NCI-H1092 (cell line): ENCODE results near the gene TMEM87B.
"Not testable (repeated sequence)": the region's sequence is repeated elsewhere in the genome, so short reads cannot be mapped to it uniquely, and the experiment has no call there.

ENCODE experiments used
- DNase-seq: peaks from one replicate; lab custom pipeline; 2025; lab: John Stamatoyannopoulos, UW

TMEM87B gene

DNA sequence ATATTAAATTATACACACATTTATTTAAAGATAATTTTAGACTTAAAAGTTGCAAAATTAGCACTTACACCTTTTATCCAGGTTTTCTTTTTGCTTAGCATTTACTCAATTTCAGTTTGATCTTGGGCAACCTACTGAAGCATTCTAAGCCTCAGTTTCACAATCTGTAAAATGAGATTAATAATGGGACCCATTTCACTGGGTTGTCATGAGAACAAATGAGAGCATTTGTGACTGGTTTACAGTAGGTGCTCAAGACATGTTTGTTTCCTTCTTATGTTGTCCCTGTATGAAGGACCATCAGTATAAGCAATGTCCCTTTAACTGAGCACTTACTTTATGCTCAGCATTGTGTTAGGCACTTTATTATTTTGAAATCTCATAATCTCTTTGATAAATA lies 78.3 kb downstream of the TMEM87B start:
- no peak for DNase-seq

DNA sequence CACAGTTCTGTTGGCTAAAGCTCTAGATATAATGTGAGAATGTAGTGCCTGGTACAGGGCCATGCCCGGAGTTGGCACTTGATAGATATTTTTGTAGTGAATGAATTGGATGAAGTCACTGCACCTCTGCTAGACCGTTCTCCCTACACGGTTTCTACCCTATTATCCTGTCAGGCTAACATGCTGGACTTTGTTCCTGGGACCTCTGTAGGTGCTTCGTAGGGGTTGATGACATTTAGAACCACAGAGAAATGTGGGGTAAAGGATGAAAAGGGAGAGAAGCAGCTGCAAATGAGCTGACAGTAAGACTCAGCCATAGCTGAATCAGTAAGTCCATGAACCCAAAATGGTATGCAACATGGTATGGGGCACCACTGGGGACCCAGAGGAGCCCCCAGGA lies 79.1 kb downstream of the TMEM87B start:
- no peak for DNase-seq

DNA sequence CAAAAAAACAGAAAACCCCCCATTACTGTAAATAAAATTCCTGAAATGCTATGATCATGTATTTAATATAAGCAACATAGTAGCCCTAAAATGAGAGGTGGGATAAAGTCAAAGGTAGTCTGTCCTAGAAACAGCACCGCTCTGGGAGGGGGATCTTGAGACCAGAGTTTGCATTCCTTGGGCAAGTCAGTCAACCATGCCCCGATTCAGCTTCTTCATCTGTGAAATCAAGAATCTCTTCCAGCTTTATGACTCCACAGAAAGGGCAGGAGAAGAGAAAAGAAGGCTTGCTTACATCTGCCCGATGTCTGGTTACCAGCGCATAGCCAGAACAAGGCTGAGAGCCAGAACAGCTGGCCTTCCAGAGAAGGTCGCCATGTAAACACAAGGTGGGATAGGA lies 81.0 kb downstream of the TMEM87B start:
- no peak for DNase-seq

DNA sequence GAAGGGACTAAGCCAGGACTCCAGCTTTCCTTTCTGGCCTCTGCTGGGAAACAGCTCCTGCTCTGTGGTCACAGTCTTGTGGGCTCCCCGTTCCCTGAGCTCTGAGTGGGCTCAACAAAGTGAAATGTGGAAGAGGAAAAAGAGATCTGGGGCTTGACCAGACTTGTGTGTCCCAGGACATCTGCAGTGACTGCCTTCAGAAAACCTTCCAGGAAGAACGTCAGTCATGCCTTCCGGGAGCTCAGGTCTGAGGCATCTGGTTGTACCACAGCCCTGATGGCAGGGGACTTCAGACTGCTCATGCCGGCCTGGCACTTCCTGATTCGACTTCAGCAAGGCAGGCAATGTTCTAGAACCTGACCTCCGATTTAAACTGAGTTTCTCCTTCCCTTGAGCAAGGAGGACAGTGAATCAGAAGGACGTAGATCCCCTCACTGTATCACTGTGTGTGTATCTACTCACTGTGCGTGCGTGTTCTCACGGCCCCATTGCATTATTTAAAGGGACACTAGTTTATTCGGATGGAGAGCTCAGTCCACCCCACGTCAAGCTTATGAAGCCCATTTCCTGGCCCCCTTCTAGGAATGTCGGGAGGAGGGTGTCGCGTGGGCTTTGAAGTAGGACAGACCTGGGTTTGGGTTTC lies 82.6 kb downstream of the TMEM87B start:
- DNase-seq = no peak

DNA sequence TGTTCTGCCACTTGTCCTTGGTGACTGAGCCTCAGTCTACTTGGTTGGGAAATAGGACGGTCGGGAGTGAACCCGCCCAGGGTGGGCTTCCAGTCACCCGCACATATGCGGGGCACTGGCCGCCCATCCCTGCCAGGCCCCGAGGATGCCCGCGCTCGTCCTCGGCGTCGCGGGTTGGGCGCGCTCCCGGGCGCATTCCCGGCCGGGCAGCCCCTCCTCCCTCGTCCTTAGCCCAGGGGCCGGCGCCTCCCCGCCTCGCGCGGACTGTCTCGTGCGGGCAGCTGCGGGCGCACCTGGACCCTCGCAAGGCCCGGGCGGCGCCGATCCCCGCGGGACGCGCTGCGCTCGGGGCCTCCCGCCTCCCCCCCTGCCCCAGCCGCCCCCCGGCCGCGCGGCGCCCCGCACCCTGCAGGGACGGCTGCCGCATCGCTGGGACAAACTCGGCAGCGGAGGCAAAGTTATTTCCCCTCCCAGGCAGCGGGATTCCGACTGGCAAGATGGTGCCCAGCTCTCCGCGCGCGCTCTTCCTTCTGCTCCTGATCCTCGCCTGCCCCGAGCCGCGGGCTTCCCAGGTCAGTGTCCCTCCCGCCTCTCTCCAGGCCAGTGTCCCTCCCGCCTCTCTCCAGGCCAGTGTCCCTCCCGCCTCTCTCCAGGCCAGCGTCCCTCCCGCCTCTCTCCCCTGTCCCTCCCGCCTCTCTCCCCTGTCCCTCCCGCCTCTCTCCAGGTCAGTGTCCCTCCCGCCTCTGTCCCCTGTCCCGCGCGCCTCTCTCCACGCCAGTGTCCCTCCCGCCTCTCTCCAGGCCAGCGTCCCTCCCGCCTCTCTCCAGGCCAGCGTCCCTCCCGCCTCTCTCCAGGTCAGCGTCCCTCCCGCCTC lies 83.3 kb downstream of the TMEM87B start, which contains the start of gene FBLN7:
TSS of gene FBLN7 (plus strand) at position 227 of the 874 bp plus-strand sequence. CDS start at position 498, 271 bp downstream.
- no peak for DNase-seq

DNA sequence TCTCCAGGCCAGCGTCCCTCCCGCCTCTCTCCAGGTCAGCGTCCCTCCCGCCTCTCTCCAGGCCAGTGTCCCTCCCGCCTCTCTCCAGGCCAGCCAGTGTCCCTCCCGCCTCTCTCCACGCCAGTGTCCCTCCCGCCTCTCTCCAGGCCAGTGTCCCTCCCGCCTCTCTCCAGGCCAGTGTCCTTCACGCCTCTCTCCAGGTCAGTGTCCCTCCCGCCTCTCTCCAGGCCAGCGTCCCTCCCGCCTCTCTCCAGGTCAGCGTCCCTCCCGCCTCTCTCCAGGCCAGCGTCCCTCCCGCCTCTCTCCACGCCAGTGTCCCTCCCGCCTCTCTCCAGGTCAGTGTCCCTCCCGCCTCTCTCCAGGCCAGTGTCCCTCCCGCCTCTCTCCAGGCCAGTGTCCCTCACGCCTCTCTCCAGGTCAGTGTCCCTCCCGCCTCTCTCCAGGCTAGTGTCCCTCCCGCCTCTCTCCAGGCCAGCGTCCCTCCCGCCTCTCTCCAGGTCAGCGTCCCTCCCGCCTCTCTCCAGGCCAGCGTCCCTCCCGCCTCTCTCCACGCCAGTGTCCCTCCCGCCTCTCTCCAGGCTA lies 84.1 kb downstream of the TMEM87B start:
- DNase-seq = not testable (repeated sequence)

DNA sequence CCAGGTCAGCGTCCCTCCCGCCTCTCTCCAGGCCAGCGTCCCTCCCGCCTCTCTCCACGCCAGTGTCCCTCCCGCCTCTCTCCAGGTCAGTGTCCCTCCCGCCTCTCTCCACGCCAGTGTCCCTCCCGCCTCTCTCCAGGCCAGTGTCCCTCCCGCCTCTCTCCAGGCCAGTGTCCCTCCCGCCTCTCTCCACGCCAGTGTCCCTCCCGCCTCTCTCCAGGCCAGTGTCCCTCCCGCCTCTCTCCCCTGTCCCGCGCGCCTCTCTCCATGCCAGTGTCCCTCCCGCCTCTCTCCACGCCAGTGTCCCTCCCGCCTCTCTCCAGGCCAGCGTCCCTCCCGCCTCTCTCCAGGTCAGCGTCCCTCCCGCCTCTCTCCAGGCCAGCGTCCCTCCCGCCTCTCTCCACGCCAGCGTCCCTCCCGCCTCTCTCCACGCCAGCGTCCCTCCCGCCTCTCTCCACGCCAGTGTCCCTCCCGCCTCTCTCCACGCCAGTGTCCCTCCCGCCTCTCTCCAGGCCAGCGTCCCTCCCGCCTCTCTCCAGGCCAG lies 84.7 kb downstream of the TMEM87B start:
- DNase-seq = not testable (repeated sequence)

DNA sequence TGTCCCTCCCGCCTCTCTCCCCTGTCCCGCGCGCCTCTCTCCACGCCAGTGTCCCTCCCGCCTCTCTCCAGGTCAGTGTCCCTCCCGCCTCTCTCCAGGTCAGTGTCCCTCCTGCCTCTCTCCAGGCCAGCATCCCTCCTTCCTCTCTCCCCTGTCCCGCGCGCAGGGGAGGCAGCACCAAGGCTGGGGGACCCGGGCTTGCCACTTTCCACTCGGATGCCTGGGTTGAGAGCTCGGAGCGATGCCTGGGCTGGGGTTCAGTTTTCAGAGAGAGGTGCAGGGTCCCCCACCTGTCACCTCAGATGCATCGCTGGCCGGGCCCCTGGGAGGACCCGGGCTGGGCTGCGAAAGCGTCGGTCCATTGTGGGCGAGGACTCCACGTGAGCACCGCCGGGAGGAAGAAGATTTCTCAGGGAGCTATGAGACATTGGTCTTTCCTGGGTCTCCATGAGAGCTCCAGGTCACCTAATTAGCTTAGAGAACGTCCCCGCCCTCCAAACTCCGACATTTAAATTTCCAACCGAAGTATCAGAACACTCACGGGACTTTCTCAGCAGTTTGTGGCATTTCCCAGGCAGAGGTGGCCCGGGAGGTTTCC lies 85.2 kb downstream of the TMEM87B start:
- DNase-seq = no peak

DNA sequence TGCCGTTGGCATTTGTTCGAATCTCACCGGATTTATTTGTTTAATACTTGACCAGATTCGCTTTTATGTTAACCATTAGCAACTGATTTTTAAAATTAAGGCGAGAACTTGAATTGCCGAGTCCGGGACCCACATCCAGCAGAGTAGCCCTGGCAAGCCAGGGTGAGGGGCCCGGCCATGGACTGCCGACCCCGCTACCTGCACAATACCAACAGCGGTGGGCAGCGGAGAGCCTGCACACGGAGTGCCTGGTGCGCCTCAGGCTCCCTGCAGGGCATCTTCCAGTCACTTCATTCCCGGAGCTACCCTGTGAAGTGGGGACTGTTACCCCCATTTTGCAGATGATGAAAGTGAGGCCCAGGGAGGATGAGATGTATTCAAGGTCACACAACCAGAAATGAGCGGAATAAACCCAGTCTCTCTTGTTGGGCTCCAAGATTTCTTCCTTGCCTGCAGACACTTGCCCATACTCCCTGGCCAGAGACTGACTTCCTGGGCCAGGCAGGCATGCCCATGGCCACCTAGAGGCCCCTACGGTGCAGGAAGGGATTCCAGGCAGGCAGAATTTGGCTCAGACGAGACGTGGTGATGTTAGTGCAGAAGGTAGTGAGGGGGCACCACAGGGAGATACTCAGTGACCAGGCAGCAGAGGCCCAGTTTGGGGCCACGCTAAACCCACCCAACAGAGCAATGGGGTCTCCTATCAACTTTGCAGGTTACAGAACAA lies 86.0 kb downstream of the TMEM87B start:
- no peak for DNase-seq

DNA sequence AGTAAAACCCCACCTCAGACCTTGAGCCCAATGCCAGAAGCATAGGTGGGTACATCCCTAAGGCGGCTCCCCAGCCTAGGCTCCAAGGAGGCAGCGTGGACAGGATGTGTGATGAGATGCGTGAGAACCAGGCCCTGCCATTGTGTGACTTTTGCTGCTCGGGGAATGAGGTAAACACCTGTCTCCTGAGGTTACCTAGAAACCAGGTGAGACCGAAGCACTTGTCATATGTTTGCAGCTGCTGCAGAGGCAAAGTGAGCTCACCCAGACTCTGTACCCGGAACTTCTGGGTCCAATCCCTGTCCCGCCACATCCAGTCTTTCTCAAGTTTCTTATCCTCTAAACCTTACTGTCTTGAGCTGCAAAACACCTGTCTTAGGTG lies 86.5 kb downstream of the TMEM87B start:
- DNase-seq = no peak

DNA sequence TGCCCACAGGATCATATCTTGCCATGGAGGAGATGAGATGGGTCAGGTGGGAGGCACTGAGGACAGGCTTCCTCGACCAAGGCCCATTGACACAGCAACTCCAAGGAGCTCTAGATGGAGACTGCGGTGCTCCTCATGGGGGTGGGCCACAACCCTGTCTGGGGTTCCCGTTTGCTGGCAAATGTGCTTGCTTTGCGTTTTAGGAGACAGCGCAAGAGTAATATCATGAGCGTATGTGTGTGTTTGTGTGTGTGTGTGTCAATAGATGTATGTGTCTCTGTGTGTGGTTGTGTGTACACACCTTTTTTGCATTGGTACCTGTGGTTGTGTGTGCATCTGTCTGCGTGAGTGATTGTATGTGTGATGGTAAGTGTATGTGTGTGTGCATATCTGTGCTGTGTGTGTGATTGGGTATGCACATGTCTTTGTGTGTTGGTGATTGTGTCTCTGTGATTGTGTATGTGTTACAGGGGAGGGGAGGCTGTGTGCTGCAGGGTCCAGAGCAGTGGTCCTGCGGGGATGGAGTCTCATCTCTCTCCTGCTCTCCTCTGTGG lies 87.5 kb downstream of the TMEM87B start:
- no peak for DNase-seq

DNA sequence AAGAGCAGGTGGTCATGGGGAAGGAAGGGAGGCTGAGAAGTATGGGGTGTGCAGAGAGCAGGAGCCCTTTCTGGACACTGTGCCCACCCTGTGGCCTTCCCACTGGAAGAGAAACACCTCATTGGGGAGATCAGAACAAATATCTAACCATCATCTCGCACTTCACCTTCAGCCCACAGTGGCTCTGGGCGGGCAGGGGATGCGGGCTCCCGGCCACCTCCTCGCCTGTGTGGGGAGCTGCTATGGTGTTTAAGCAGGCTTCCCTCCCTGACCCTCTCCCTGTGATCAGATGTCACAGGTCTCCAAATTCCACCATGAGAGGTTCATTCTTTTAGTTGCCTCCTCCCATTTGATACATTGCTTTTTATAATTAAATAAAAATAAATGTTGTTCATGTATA lies 88.1 kb downstream of the TMEM87B start:
- no peak for DNase-seq

DNA sequence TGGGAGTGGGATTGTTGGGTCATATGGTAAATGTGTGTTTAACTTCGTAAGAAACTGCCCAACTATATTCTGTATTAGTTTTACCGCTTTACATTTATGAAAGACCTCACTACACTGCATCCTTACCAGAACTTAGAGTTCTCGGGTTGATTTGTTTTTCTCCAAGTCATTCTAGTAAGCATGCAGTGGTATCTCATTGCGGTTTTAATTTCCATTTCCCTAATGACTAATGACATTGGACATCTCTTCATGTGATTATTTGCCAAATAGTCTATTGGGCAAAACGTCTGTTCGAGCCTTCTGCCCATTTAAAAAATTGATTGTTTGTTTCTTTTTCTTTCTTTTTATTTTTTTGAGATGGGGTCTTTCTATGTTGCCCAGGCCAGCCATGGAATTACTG lies 89.9 kb downstream of the TMEM87B start:
- no peak for DNase-seq

DNA sequence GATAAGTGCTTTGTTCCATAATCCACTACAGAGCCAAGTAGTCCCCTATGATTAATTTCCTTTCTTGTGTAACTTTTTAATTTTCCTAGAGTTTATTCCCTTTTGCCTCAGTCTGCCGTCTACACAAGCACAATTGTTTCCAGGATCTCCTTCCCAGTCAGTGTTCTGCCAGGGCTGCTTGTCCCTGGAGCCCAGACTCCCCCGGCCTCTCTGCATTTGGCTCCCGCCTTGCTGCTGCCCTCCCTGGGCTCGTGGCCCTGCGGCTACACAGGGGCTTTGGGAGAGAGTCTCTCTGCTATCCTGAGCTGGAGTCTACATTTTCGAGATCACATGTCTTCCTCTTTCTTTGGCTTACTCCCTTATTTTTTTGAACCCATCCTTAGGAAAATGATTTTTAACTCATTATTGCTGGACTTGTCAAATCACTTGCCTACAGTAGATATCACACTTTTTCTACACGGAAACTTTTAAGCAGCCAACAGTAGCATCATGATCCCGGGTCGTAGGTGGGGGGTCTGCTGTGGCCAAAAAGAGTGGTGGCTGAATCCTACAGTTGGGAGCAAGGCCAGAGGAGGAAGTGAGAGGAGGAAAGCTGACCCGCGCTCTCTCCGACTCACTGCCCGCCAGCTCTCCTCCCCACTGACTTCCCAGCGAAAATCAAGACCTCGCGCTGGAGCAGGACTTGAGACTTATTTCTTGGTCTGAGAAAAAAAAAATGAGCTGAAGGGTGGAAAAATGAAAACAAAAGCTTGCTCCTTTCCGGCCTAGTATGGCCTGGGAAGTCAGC lies 92.5 kb downstream of the TMEM87B start:
- DNase-seq = no peak

DNA sequence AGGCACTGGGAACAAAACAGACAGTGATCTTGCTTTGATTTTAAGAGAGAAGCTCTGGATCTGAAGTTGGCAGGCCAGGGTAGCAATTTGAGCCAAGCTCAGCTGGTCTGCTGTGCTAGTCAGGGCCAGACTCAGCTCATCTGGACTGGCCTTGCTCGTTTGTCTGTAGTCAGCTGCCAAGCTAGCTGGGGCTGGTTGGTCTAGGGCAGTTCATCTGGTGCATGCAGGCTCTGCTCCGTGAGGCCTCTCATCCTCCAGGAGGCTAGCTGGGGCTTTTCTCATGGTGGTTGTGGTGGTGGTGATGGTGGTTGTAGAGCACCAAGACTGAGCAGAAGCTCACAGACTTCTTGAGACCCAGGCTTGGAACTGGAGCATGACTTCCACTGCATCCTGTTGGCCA lies 93.4 kb downstream of the TMEM87B start:
- DNase-seq = no peak

DNA sequence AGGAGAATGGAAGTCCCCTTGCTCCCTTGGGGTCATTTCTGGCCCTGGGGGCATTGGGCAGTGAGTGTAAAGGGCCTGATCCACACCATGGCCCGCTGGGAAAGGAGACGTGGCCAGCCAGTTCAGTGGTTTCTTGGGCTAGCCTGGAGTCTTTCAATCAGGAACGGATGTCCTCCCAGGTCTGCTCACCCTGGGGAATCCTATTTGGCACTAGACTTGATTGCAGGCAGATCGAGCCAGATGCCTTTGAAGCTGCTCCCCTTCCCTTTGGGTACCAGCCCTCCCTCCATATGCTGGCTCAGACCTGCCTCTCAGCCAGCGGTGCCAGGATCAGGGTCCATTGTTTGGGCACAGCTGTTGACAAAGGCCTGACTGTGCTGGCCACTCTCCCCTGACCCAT lies 94.1 kb downstream of the TMEM87B start:
- no peak for DNase-seq

DNA sequence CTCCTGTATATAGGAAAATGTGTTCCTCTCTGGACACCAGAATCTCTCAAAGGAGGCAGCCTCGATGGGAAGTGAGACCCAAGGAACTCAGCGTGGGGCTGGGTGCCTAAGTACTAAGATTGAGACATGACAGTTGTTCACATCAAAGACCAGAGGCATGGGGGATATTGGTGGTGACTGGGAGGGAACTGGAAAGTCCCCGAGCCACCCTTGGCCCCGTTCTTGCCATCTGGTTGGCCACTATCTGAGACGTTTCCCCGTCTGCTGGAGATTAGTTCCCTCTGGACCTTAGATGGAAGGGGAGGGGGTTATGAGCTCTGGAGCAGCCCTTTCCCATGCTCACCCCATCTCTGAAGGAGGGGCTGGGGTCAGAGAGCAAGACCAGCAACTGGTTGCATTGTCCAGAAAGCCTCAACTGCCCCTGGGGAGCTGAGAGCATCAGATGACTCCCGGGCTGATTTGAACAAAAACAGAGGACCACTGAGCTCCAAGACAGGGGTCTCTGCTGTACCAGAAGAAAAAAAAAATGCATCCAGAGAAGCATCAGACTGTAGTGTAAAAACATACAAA lies 94.9 kb downstream of the TMEM87B start:
- no peak for DNase-seq

DNA sequence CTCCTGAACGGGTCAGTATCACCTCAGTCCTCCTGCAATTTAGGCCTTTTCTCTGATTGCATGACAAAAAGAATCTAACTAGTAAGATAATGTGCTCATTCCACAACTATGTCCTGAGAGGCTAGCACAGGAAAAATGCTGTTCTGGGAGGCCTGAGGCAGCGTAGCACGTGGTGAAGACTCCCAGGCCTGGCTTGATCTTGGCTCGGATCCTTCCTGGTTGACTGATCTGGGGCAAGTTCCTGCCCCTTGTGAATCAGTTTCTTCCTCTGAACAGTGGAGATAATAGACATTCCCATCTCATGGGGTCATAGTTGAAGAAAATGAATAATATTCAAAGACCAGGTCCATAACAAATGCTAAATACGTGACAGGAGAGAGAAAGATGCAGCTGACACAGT lies 95.4 kb downstream of the TMEM87B start:
- no peak for DNase-seq

DNA sequence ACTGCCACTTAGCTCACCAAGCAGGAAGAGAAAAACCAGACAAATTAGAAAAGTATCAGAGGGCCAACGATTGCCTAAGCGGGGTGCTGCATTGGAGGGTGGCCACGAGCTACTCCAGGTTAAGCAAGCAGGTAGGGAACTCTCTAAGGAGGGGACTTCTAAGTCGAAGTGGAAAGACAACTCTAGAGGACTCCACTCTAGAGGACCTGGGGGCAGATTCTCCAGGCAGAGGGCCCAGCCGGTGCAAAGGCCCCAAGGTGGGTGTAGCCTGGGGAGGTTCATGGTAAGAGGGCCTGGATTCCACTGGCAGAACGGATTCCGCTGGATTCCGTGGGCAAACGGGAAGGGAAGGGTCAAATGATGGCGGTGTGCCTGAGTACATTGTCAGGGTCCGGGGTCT lies 95.8 kb downstream of the TMEM87B start:
- DNase-seq = no peak

DNA sequence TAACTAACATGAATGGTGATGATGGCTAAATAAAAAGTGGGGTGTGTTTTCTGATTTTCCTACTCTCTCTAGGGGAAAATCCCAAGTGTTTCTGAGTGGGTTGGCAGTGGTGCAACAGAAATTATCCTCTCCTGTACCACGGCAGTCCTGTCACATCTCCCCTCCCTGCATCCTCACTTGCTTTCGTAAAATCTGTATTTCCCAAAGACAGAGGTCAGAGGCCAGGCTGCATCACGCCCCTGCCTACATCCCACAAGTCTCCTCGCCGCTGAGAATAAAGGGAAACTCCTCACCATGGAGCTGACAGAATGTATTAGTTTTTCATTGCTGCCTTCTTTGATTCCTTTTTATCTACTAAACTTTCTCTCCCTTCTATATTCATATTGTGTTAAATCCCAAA lies 96.2 kb downstream of the TMEM87B start:
- no peak for DNase-seq
